HG03439 (cell line): ENCODE measurements around the gene PCDHB14.
"Not testable (repeated sequence)": the region's sequence is repeated elsewhere in the genome, so short reads cannot be mapped to it uniquely, and the experiment has no call there.

Experiments used
- ATAC-seq: cut with Tn5 transposase; IDR thresholded peaks from one replicate; pipeline ENCODE4 v1.9.1; 2021; ENCODE audit warnings: mild to moderate bottlenecking, moderate library complexity; ENCODE audit not compliant: unreplicated experiment

Gene PCDHB14

GRCh38 chr5:141208478-141208877 lies 14.7 kb upstream of the PCDHB14 start, which contains the start of gene PCDHB12:
Gene PCDHB12, plus strand, starts transcription at chr5:141208719. Its CDS starts 189 bp downstream, at chr5:141208908.
- no peak for ATAC-seq

- not testable (repeated sequence) for ATAC-seq
Measured at GRCh38 chr5:141210281-141210680, 12.9 kb upstream of the PCDHB14 start.

GRCh38 chr5:141210849-141211248 lies 12.3 kb upstream of the PCDHB14 start:
- not testable (repeated sequence) for ATAC-seq

DNA sequence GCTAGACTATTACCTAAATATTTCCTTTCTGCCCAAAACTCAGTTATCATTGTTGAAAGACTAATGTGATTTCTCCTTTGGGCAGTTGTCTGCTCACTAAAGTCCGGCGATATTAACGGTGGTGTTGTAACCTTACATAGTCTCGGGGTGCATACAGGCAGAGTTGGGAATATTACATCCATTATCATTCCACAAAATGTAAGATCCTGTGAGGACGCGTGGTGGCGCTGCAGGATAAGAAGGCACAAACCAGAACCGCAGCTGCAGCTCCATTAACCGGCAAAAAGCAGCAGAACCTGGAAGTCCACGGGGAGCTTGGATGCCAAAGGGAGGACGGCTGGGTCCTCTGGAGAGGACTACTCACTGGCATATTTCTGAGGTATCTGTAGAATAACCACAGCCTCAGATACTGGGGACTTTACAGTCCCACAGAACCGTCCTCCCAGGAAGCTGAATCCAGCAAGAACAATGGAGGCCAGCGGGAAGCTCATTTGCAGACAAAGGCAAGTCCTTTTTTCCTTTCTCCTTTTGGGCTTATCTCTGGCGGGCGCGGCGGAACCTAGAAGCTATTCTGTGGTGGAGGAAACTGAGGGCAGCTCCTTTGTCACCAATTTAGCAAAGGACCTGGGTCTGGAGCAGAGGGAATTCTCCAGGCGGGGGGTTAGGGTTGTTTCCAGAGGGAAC lies 9.3 kb upstream of the PCDHB14 start, which contains the start of gene PCDHB13:
TSS of gene PCDHB13 (plus strand) at position 264 of the 684 bp plus-strand sequence. CDS start at position 469, 205 bp downstream.
- ATAC-seq: not testable (repeated sequence)

- not testable (repeated sequence) for ATAC-seq
Measured at GRCh38 chr5:141214583-141214982, 8.6 kb upstream of the PCDHB14 start.

GRCh38 chr5:141215504-141215903 lies 7.6 kb upstream of the PCDHB14 start:
- not testable (repeated sequence) for ATAC-seq

- ATAC-seq: not testable (repeated sequence)
Measured at GRCh38 chr5:141216035-141216434, 7.1 kb upstream of the PCDHB14 start.

GRCh38 chr5:141224844-141225243 lies 1.7 kb downstream of the PCDHB14 start:
- not testable (repeated sequence) for ATAC-seq

DNA sequence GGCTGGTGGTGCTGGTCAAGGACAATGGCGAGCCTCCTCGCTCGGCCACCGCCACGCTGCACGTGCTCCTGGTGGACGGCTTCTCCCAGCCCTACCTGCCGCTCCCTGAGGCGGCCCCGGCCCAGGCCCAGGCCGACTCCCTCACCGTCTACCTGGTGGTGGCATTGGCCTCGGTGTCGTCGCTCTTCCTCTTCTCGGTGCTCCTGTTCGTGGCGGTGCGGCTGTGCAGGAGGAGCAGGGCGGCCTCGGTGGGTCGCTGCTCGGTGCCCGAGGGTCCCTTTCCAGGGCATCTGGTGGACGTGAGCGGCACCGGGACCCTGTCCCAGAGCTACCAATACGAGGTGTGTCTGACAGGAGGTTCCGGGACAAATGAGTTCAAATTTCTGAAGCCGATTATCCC lies 2.3 kb downstream of the PCDHB14 start:
- ATAC-seq: not testable (repeated sequence)

DNA sequence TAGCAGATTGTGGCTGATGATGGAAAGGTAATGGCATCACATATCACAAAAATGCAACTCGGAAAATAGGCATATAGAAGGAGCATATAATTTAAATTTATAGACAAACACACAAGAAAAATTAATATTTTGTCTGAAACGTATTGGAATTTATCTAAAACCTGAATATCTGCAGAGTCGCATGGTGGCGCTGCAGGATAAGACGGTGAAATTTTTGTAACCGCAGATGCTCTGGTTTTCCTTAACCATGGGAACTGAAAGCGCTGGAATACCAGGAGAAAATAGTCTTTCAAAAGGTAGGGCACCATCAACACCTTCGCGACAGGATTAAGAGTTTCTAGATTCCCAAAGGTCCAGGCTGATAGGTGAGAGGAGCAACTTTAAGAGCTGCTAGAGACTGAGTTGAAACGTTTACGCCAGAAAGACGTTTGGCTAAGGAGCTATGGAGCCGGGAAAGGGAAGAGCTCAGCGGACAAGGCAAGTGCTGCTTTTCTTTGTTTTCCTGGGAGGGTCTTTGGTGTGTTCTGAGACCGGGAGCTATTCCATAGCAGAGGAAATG lies 11.0 kb downstream of the PCDHB14 start:
- no peak for ATAC-seq

DNA sequence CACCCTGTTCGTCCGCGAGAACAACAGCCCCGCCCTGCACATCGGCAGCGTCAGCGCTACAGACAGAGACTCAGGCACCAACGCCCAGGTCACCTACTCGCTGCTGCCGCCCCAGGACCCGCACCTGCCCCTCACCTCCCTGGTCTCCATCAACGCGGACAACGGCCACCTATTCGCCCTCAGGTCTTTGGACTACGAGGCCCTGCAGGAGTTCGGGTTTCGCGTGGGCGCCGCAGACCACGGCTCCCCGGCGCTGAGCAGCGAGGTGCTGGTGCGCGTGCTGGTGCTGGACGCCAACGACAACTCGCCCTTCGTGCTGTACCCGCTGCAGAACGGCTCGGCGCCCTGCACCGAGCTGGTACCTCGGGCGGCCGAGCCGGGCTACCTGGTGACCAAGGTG lies 12.8 kb downstream of the PCDHB14 start:
- ATAC-seq: not testable (repeated sequence)

DNA sequence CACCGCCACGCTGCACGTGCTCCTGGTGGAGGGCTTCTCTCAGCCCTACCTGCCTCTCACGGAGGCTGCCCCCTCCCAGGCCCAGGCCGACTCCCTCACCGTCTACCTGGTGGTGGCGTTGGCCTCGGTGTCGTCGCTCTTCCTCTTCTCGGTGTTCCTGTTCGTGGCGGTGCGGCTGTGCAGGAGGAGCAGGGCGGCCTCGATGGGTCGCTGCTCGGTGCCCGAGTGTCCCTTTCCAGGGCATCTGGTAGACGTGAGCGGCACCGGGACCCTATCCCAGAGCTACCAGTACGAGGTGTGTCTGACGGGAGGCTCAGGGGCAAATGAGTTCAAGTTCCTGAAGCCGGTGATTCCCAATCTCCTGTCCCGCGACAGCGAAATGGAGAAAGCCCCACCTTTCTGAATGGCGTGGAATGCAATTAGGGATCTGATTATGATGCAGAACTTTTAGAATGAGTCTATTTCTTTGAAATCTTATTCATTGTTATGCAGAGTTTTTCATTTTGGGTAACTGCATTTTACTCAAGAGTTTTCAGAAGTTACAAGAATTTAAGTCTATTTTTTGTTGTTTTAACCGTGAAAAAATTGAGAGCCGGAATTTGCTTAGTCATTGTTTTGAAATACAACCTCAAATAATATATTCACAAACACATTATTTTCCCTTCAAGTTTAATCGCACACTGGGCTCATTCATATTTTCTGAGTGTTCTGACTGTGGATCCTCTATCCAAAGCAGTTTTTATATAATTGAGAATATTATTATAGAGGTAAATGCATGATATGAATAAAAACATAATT lies 13.6 kb downstream of the PCDHB14 start:
- ATAC-seq: no peak

- ATAC-seq: no peak
Measured at GRCh38 chr5:141241496-141241895, 18.4 kb downstream of the PCDHB14 start.

GRCh38 chr5:141245250-141245717 lies 22.1 kb downstream of the PCDHB14 start, which contains the start of gene PCDHB15:
Gene PCDHB15, plus strand, starts transcription at chr5:141245395. Its CDS starts 184 bp downstream, at chr5:141245579.
- ATAC-seq: no peak

DNA sequence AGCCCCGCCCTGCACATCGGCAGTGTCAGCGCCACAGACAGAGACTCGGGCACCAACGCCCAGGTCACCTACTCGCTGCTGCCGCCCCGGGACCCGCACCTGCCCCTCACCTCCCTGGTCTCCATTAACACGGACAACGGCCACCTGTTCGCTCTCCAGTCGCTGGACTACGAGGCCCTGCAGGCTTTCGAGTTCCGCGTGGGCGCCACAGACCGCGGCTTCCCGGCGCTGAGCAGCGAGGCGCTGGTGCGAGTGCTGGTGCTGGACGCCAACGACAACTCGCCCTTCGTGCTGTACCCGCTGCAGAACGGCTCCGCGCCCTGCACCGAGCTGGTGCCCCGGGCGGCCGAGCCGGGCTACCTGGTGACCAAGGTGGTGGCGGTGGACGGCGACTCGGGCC lies 23.8 kb downstream of the PCDHB14 start:
- ATAC-seq: not testable (repeated sequence)

GRCh38 chr5:141247434-141247833 lies 24.3 kb downstream of the PCDHB14 start:
- not testable (repeated sequence) for ATAC-seq

- ATAC-seq: no peak
Measured at GRCh38 chr5:141250576-141250975, 27.4 kb downstream of the PCDHB14 start.

- no peak for ATAC-seq
Measured at GRCh38 chr5:141258464-141258863, 35.3 kb downstream of the PCDHB14 start.

DNA sequence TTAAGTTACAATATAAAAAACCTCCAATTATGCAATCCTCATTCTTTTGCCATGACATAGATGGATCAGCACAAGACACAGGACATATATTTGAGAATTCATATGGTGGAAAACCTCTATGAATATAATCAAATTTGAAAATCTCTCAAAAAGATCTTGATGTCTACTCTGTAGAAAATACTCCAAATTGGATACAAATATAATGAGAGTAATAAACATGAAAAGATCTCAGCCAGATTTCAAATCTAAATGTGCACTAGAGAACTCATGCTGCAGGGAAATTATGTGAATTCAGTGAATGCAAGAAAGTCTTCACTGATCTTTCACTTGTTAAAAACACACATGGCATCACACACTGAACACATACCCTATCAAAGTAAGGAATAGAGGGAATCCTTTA lies 35.8 kb downstream of the PCDHB14 start:
- no peak for ATAC-seq

GRCh38 chr5:141260458-141261237 lies 37.5 kb downstream of the PCDHB14 start:
- ATAC-seq: no peak

DNA sequence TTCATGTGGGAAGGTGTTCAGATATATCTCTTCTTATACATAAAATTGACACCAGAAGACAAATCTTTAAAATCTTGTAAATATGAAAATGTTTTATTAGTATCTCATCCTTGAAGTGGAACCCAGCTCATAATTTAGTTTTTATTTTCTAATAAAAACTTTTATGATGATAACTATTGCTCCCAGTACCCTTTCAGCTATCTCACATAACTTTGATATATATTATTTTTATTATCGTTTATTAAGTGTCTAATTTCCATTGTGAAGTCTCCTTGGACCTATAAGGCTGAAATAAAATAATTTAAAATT lies 38.0 kb downstream of the PCDHB14 start:
- no peak for ATAC-seq
